T-helper 1 cell (primary cell): ENCODE data around the gene TNFRSF11A.

Source experiments
- DNase-seq, 5 donors: peaks; one replicate each; pipeline ENCODE4 v3.0.0-alpha.2; 2012 to 2020

TNFRSF11A gene

GRCh38 chr18:62420513-62421209 is 95.6 kb downstream of the TNFRSF11A start:
- DNase-seq, result peak in 4 of 5 donors; percentile 42 to 96 (median 45)

GRCh38 chr18:62425465-62426190 is 100.5 kb downstream of the TNFRSF11A start:
- peak in 4 of 5 donors; percentile 8 to 88 (median 30) for DNase-seq

GRCh38 chr18:62426191-62426488 is 101.0 kb downstream of the TNFRSF11A start:
- no peak for DNase-seq

- DNase-seq, result no peak
Observed at GRCh38 chr18:62432176-62432575, 107.1 kb downstream of the TNFRSF11A start.

- no peak for DNase-seq
Observed at GRCh38 chr18:62434798-62435197, 109.7 kb downstream of the TNFRSF11A start.

- DNase-seq, result no peak
Observed at GRCh38 chr18:62435435-62436031, 110.4 kb downstream of the TNFRSF11A start.

GRCh38 chr18:62436636-62437234 is 111.6 kb downstream of the TNFRSF11A start:
- no peak for DNase-seq

- DNase-seq, result no peak
Observed at GRCh38 chr18:62437235-62438017, 112.3 kb downstream of the TNFRSF11A start.

GRCh38 chr18:62438018-62438329 is 112.9 kb downstream of the TNFRSF11A start:
- DNase-seq, result no peak

- no peak for DNase-seq
Observed at GRCh38 chr18:62438402-62438801, 113.3 kb downstream of the TNFRSF11A start.

GRCh38 chr18:62438866-62439265 is 113.8 kb downstream of the TNFRSF11A start:
- DNase-seq, result no peak
